ENCODE measurements around the gene CCND2.

GRCh38 chr12:4238577-4238976 is 35.0 kb upstream of the CCND2 start:
- TF ChIP-seq FOXA3 (CRISPR knock-in tag; conservative IDR thresholded peaks at IDR 0.05 in 1 of 2, IDR thresholded peaks at IDR 0.05 in 1 of 2), result no peak
- no peak for TF ChIP-seq ARNT (IDR thresholded peaks at IDR 0.05)
- TF ChIP-seq EP300 (IDR thresholded peaks at IDR 0.05; ENCODE audit: low read length), result no peak

Data from K562 (cell line).